ENCODE measurements around the gene RHOT2. TPM values are rescaled to one million over a fixed set of nuclear protein-coding genes. Genes with fewer than 3 reads are reported as not detected.

Gene RHOT2
- total and polyA plus RNA-seq, 7 experiments from 2014 or later = 32.7 to 232 (median 177) TPM

GRCh38 chr16:636206-637080, 31.5 kb upstream of the RHOT2 start, which contains the start of gene METTL26:
TSS of gene METTL26 (minus strand) at chr16:636305. CDS start at chr16:636290, 15 bp downstream.
- H3K36me3 ChIP-seq (ENCODE audit: control insufficient read depth in 2 of 3, insufficient read depth in 3 of 3, low read length in 3 of 3) = peaks cover 0 to 16% (median 0%) of the 10 kb centered on the region in 3 experiments
- H3K9me3 ChIP-seq (ENCODE audit: control insufficient read depth in 2 of 3, low read length in 3 of 3) = no peaks in the 10 kb centered on the region
- Mint-ChIP-seq H3K27ac (peak within 1 kb of the TSS; percentile 97 to 99 (median 99)), H3K27me3 (peaks cover 0 to 6% (median 0%) of the 10 kb centered on the region in 5 donors), H3K9me3 (peaks cover 0 to 7% (median 0%) of the 10 kb centered on the region in 11 donors), H3K4me1 (peaks cover 0 to 13% (median 10%) of the 10 kb centered on the region in 7 donors), H3K4me3 (peak within 1 kb of the TSS; percentile 92 to 99 (median 98)), H3K36me3 (no peaks in the 10 kb centered on the region)
- intact Hi-C loops (cut with micrococcal nuclease) = loop anchor here (1.0 to 5.0 kb wide), 16 partner anchors 13 to 673 kb away; partner anchors contain the start of genes CAPN15 (in 2 of the 2), DECR2 (in 2 of the 2), JMJD8 (in 2 of the 2) and RHOT2 (in 2 of the 2)
- no peaks in the 10 kb centered on the region for H3K27me3 ChIP-seq (ENCODE audit: control insufficient read depth in 2 of 2, insufficient read depth in 2 of 2, low read length in 2 of 2)
- peak within 1 kb of the TSS; percentile 76 for H3K27ac ChIP-seq (ENCODE audit: low read depth, low read length)
- DNase-seq (peak; percentile 91 to 98 (median 94)), ATAC-seq (peak; percentile 90)
- ChIA-PET CTCF (interaction anchor here (0.6 to 0.7 kb wide), 2 partner anchors 19 to 800 kb away, joined by 3 read pairs; no protein-coding TSS in a partner anchor), POLR2A (interaction anchor here (0.6 to 4.5 kb wide), 15 partner anchors 12 to 1147 kb away, joined by 3 to 30 read pairs (median 5); partner anchors contain the start of genes CAPN15, NHLRC4, NUBP2 and PIGQ)
- peaks cover 5 to 14% of the 10 kb centered on the region in 2 donors for H3K4me1 ChIP-seq (ENCODE audit: control insufficient read depth in 2 of 2, insufficient read depth in 2 of 2, low read length in 2 of 2)
- H3K4me3 ChIP-seq (ENCODE audit: low read length) = peak within 1 kb of the TSS; percentile 99

GRCh38 chr16:637081-638018, 30.6 kb upstream of the RHOT2 start:
- intact Hi-C loops (cut with micrococcal nuclease) = loop anchor here (1.0 to 5.0 kb wide), 6 partner anchors 23 to 403 kb away; partner anchors contain the start of genes CHTF18 (in 1 of the 2), DECR2 (in 1 of the 2), FAM234A (in 1 of the 2) and NHLRC4 (in 1 of the 2)
- Mint-ChIP-seq H3K9me3 (peaks cover 0 to 7% (median 0%) of the 10 kb centered on the region in 11 donors), H3K4me3 (peak overlapping the region; percentile 92 to 99 (median 98)), H3K27ac (peak overlapping the region; percentile 97 to 99 (median 99)), H3K27me3 (peaks cover 0 to 6% (median 0%) of the 10 kb centered on the region in 5 donors), H3K36me3 (no peaks in the 10 kb centered on the region), H3K4me1 (peaks cover 0 to 13% (median 10%) of the 10 kb centered on the region in 7 donors)
- H3K27ac ChIP-seq (ENCODE audit: low read depth, low read length) = peak overlapping the region; percentile 76
- H3K27me3 ChIP-seq (ENCODE audit: control insufficient read depth in 2 of 2, insufficient read depth in 2 of 2, low read length in 2 of 2) = no peaks in the 10 kb centered on the region
- peaks cover 0 to 16% (median 0%) of the 10 kb centered on the region in 3 experiments for H3K36me3 ChIP-seq (ENCODE audit: control insufficient read depth in 2 of 3, insufficient read depth in 3 of 3, low read length in 3 of 3)
- ChIA-PET CTCF (interaction anchor here (0.6 to 1.1 kb wide), 2 partner anchors 30 to 799 kb away, joined by 3 read pairs; partner anchors contain the start of gene RHOT2), POLR2A (interaction anchor here (1.2 to 4.5 kb wide), 9 partner anchors 11 to 1146 kb away, joined by 3 to 30 read pairs (median 5); partner anchors contain the start of genes NUBP2, RAB40C, RHOT2 and STUB1)
- peak overlapping the region; percentile 99 for H3K4me3 ChIP-seq (ENCODE audit: low read length)
- DNase-seq (peak in 2 of 9 donors; percentile 86 to 89), ATAC-seq (peak; percentile 84)
- H3K9me3 ChIP-seq (ENCODE audit: control insufficient read depth in 2 of 3, low read length in 3 of 3) = no peaks in the 10 kb centered on the region
- peaks cover 5 to 14% of the 10 kb centered on the region in 2 donors for H3K4me1 ChIP-seq (ENCODE audit: control insufficient read depth in 2 of 2, insufficient read depth in 2 of 2, low read length in 2 of 2)

GRCh38 chr16:638034-638543, 29.8 kb upstream of the RHOT2 start:
- ATAC-seq (no peak), DNase-seq (no peak)
- H3K36me3 ChIP-seq (ENCODE audit: control insufficient read depth in 2 of 3, insufficient read depth in 3 of 3, low read length in 3 of 3) = peaks cover 0 to 16% (median 0%) of the 10 kb centered on the region in 3 experiments
- H3K9me3 Mint-ChIP-seq = peaks cover 0 to 7% (median 0%) of the 10 kb centered on the region in 11 donors
- H3K27ac Mint-ChIP-seq = peak overlapping the region in 1 of 9 donors; percentile 56
- intact Hi-C loops (cut with micrococcal nuclease) = loop anchor here in 1 of 2 donors (5.0 kb wide), 1 partner anchor 71 kb away; the partner anchor contains the start of genes NHLRC4 and PIGQ
- H3K9me3 ChIP-seq (ENCODE audit: control insufficient read depth in 2 of 3, low read length in 3 of 3) = no peaks in the 10 kb centered on the region
- no peak overlapping the region for H3K27ac ChIP-seq (ENCODE audit: low read depth, low read length)
- peaks cover 0 to 16% (median 11%) of the 10 kb centered on the region in 7 donors for H3K4me1 Mint-ChIP-seq
- ChIA-PET POLR2A (interaction anchor here (4.5 kb wide), 1 partner anchor 10 kb away, joined by 30 read pairs; the partner anchor contains the start of gene WDR90), CTCF (interaction anchor here (1.1 kb wide), 1 partner anchor 30 kb away, joined by 3 read pairs; the partner anchor contains the start of gene RHOT2)
- H3K4me3 ChIP-seq (ENCODE audit: low read length) = no peak overlapping the region
- no peaks in the 10 kb centered on the region for H3K27me3 ChIP-seq (ENCODE audit: control insufficient read depth in 2 of 2, insufficient read depth in 2 of 2, low read length in 2 of 2)
- peak overlapping the region in 7 of 10 donors; percentile 13 to 99 (median 92) for H3K4me3 Mint-ChIP-seq
- peaks cover 0 to 6% (median 0%) of the 10 kb centered on the region in 5 donors for H3K27me3 Mint-ChIP-seq
- no peaks in the 10 kb centered on the region for H3K36me3 Mint-ChIP-seq
- H3K4me1 ChIP-seq (ENCODE audit: control insufficient read depth in 2 of 2, insufficient read depth in 2 of 2, low read length in 2 of 2) = peaks cover 5 to 21% of the 10 kb centered on the region in 2 donors

GRCh38 chr16:638836-639235, 29.1 kb upstream of the RHOT2 start:
- Histone ChIP-seq H3K36me3 (ENCODE audit: control insufficient read depth in 2 of 3, insufficient read depth in 3 of 3, low read length in 3 of 3) (peaks cover 0 to 14% (median 0%) of the 10 kb centered on the region in 3 experiments), H3K27ac (ENCODE audit: low read depth, low read length) (no peak overlapping the region), H3K27me3 (ENCODE audit: control insufficient read depth in 2 of 2, insufficient read depth in 2 of 2, low read length in 2 of 2) (no peaks in the 10 kb centered on the region), H3K9me3 (ENCODE audit: control insufficient read depth in 2 of 3, low read length in 3 of 3) (no peaks in the 10 kb centered on the region), H3K4me1 (ENCODE audit: control insufficient read depth in 2 of 2, insufficient read depth in 2 of 2, low read length in 2 of 2) (peaks cover 5 to 23% of the 10 kb centered on the region in 2 donors), H3K4me3 (ENCODE audit: low read length) (no peak overlapping the region)
- ATAC-seq (no peak), DNase-seq (no peak)
- peaks cover 0 to 6% (median 0%) of the 10 kb centered on the region in 5 donors for H3K27me3 Mint-ChIP-seq
- intact Hi-C loops (cut with micrococcal nuclease) = loop anchor here in 1 of 2 donors (5.0 kb wide), 1 partner anchor 72 kb away; the partner anchor contains the start of genes NHLRC4 and PIGQ
- peaks cover 0 to 21% (median 12%) of the 10 kb centered on the region in 7 donors for H3K4me1 Mint-ChIP-seq
- H3K36me3 Mint-ChIP-seq = no peaks in the 10 kb centered on the region
- ChIA-PET CTCF (no interaction called here), POLR2A (interaction anchor here (4.5 kb wide), 1 partner anchor 9 kb away, joined by 30 read pairs; the partner anchor contains the start of gene WDR90)
- peak overlapping the region in 4 of 10 donors; percentile 17 to 50 (median 37) for H3K4me3 Mint-ChIP-seq
- H3K27ac Mint-ChIP-seq = peak overlapping the region in 3 of 9 donors; percentile 9 to 78 (median 28)
- peaks cover 0 to 7% (median 0%) of the 10 kb centered on the region in 11 donors for H3K9me3 Mint-ChIP-seq

- Mint-ChIP-seq H3K27ac (peak overlapping the region in 2 of 9 donors; percentile 30 to 70), H3K36me3 (no peaks in the 10 kb centered on the region), H3K4me3 (peak overlapping the region in 9 of 10 donors; percentile 33 to 83 (median 64)), H3K9me3 (peaks cover 0 to 7% (median 0%) of the 10 kb centered on the region in 11 donors), H3K27me3 (peaks cover 0 to 6% (median 0%) of the 10 kb centered on the region in 5 donors), H3K4me1 (peaks cover 6 to 31% (median 18%) of the 10 kb centered on the region in 7 donors)
- Histone ChIP-seq H3K4me1 (ENCODE audit: control insufficient read depth in 2 of 2, insufficient read depth in 2 of 2, low read length in 2 of 2) (peaks cover 0 to 15% of the 10 kb centered on the region in 2 donors), H3K36me3 (ENCODE audit: control insufficient read depth in 2 of 3, insufficient read depth in 3 of 3, low read length in 3 of 3) (peaks cover 0 to 3% (median 0%) of the 10 kb centered on the region in 3 experiments), H3K4me3 (ENCODE audit: low read length) (no peak overlapping the region), H3K27me3 (ENCODE audit: control insufficient read depth in 2 of 2, insufficient read depth in 2 of 2, low read length in 2 of 2) (no peaks in the 10 kb centered on the region), H3K27ac (ENCODE audit: low read depth, low read length) (no peak overlapping the region), H3K9me3 (ENCODE audit: control insufficient read depth in 2 of 3, low read length in 3 of 3) (no peaks in the 10 kb centered on the region)
- no peak for ATAC-seq
- ChIA-PET CTCF (no interaction called here), POLR2A (no interaction called here)
- no peak for DNase-seq
- intact Hi-C loops (cut with micrococcal nuclease) = no loop called here
Observed at GRCh38 chr16:640614-641013, 27.3 kb upstream of the RHOT2 start.

All from naive thymus-derived CD4-positive, alpha-beta T cell (primary cell).